GM19328 (cell line): ENCODE measurements around the gene RAPH1.

Source experiments
- ATAC-seq: cut with Tn5 transposase; IDR thresholded peaks from one replicate; pipeline ENCODE4 v1.9.1; 2021; ENCODE audit warnings: mild to moderate bottlenecking, moderate library complexity; ENCODE audit not compliant: unreplicated experiment

RAPH1 gene

GRCh38 chr2:203489531-203489930, 45.6 kb downstream of the RAPH1 start:
- no peak for ATAC-seq

GRCh38 chr2:203484266-203485112, 50.6 kb downstream of the RAPH1 start:
- ATAC-seq = no peak

GRCh38 chr2:203480623-203481022, 54.5 kb downstream of the RAPH1 start:
- ATAC-seq = no peak

GRCh38 chr2:203476881-203477280, 58.2 kb downstream of the RAPH1 start:
- no peak for ATAC-seq

GRCh38 chr2:203471323-203471722, 63.8 kb downstream of the RAPH1 start:
- no peak for ATAC-seq

- no peak for ATAC-seq
These were observed 64.7 kb downstream of the RAPH1 start for GRCh38 chr2:203470371-203470770.

- ATAC-seq = no peak
These were observed 65.6 kb downstream of the RAPH1 start for GRCh38 chr2:203469546-203469945.

- ATAC-seq = no peak
These were observed 71.8 kb downstream of the RAPH1 start for GRCh38 chr2:203463266-203463678.

- no peak for ATAC-seq
These were observed 72.8 kb downstream of the RAPH1 start for GRCh38 chr2:203462308-203462707.

- ATAC-seq = no peak
These were observed 73.4 kb downstream of the RAPH1 start for GRCh38 chr2:203461746-203462145.

GRCh38 chr2:203455209-203455608, 79.9 kb downstream of the RAPH1 start:
- no peak for ATAC-seq

GRCh38 chr2:203453858-203454451, 81.1 kb downstream of the RAPH1 start:
- no peak for ATAC-seq

- no peak for ATAC-seq
These were observed 83.4 kb downstream of the RAPH1 start for GRCh38 chr2:203451689-203452088.

- ATAC-seq = no peak
These were observed 84.1 kb downstream of the RAPH1 start for GRCh38 chr2:203451011-203451410.

- no peak for ATAC-seq
These were observed 84.5 kb downstream of the RAPH1 start for GRCh38 chr2:203450561-203450960.

- ATAC-seq = no peak
These were observed 88.3 kb downstream of the RAPH1 start for GRCh38 chr2:203446780-203447179.

- ATAC-seq = no peak
These were observed 89.0 kb downstream of the RAPH1 start for GRCh38 chr2:203446071-203446481.

GRCh38 chr2:203444738-203445137, 90.4 kb downstream of the RAPH1 start:
- ATAC-seq = no peak

- no peak for ATAC-seq
These were observed 92.6 kb downstream of the RAPH1 start for GRCh38 chr2:203442463-203442862.

- ATAC-seq = no peak
These were observed 93.6 kb downstream of the RAPH1 start for GRCh38 chr2:203441463-203441862.

- ATAC-seq = no peak
These were observed 94.4 kb downstream of the RAPH1 start for GRCh38 chr2:203440671-203441070.

- ATAC-seq = no peak
These were observed 96.6 kb downstream of the RAPH1 start for GRCh38 chr2:203438528-203438927.
